Osteocyte (in vitro differentiated cells): Measurements from ENCODE around the gene GYG1. TPM values are rescaled to one million over a fixed set of nuclear protein-coding genes. Genes with fewer than 3 reads are reported as not detected.

Experiments
- DNase-seq: peaks from one replicate; pipeline ENCODE4 v3.0.0; 2021; ENCODE audit warnings: mixed read lengths; ENCODE audit not compliant: unreplicated experiment; ENCODE audit errors: extremely low spot score
- H3K27ac Mint-ChIP-seq: one replicate; pipeline ENCODE4 v1.8.0; 2021; ENCODE audit warnings: mild to moderate bottlenecking, mixed read lengths; ENCODE audit not compliant: unreplicated experiment
- H3K27me3 Mint-ChIP-seq: one replicate; pipeline ENCODE4 v1.8.0; 2021; ENCODE audit warnings: mixed read lengths; ENCODE audit not compliant: unreplicated experiment
- H3K36me3 Mint-ChIP-seq: one replicate; pipeline ENCODE4 v1.8.0; 2021; ENCODE audit warnings: mixed read lengths; ENCODE audit not compliant: unreplicated experiment
- H3K4me1 Mint-ChIP-seq: one replicate; pipeline ENCODE4 v1.8.0; 2021; ENCODE audit warnings: mixed read lengths; ENCODE audit not compliant: unreplicated experiment
- H3K4me3 Mint-ChIP-seq: one replicate; pipeline ENCODE4 v1.8.0; 2021; ENCODE audit warnings: mild to moderate bottlenecking, moderate library complexity, mixed read lengths; ENCODE audit not compliant: unreplicated experiment
- H3K9me3 Mint-ChIP-seq: one replicate; pipeline ENCODE4 v1.8.0; 2021; ENCODE audit warnings: mixed read lengths; ENCODE audit not compliant: unreplicated experiment
- CTCF ChIP-seq: fragments of 200-600 bp; sonication (generic); IDR thresholded peaks from 2 replicates; pipeline ENCODE4 v1.5.0; 2021; ENCODE audit warnings: antibody characterized with exemption, mild to moderate bottlenecking, moderate library complexity
- total RNA-seq: library from RNA; stranded (reverse); gene quantifications from 2 replicates; pipeline ENCODE4 v1.2.1, GENCODE V29; 2021

Gene GYG1
- total RNA-seq, 1 donor from 2014 or later, result 43.0 TPM

GRCh38 chr3:148950806-148951205, 40.5 kb upstream of the GYG1 start:
- TF ChIP-seq CTCF, result peak; percentile 40
- Mint-ChIP-seq H3K27me3 (no peaks in the 10 kb centered on the region), H3K27ac (no peak overlapping the region), H3K4me3 (no peak overlapping the region), H3K36me3 (no peaks in the 10 kb centered on the region), H3K9me3 (no peaks in the 10 kb centered on the region), H3K4me1 (peaks cover 16% of the 10 kb centered on the region)
- no peak for DNase-seq

- DNase-seq, result no peak
- Mint-ChIP-seq H3K27me3 (no peaks in the 10 kb centered on the region), H3K4me3 (no peak overlapping the region), H3K36me3 (no peaks in the 10 kb centered on the region), H3K27ac (no peak overlapping the region), H3K9me3 (no peaks in the 10 kb centered on the region), H3K4me1 (peaks cover 25% of the 10 kb centered on the region)
- no peak for TF ChIP-seq CTCF
These were observed 39.6 kb upstream of the GYG1 start for GRCh38 chr3:148951599-148952361.

GRCh38 chr3:148953094-148953493, 38.2 kb upstream of the GYG1 start:
- H3K27me3 Mint-ChIP-seq, result no peaks in the 10 kb centered on the region
- peaks cover 27% of the 10 kb centered on the region for H3K4me1 Mint-ChIP-seq
- no peak overlapping the region for H3K27ac Mint-ChIP-seq
- no peak for TF ChIP-seq CTCF
- no peaks in the 10 kb centered on the region for H3K9me3 Mint-ChIP-seq
- no peaks in the 10 kb centered on the region for H3K36me3 Mint-ChIP-seq
- DNase-seq, result no peak
- no peak overlapping the region for H3K4me3 Mint-ChIP-seq

GRCh38 chr3:148954981-148955380, 36.4 kb upstream of the GYG1 start:
- peaks cover 27% of the 10 kb centered on the region for H3K4me1 Mint-ChIP-seq
- TF ChIP-seq CTCF, result no peak
- H3K36me3 Mint-ChIP-seq, result no peaks in the 10 kb centered on the region
- no peaks in the 10 kb centered on the region for H3K9me3 Mint-ChIP-seq
- no peaks in the 10 kb centered on the region for H3K27me3 Mint-ChIP-seq
- H3K27ac Mint-ChIP-seq, result no peak overlapping the region
- DNase-seq, result no peak
- H3K4me3 Mint-ChIP-seq, result no peak overlapping the region

GRCh38 chr3:148955544-148956346, 35.6 kb upstream of the GYG1 start:
- H3K9me3 Mint-ChIP-seq, result no peaks in the 10 kb centered on the region
- H3K36me3 Mint-ChIP-seq, result no peaks in the 10 kb centered on the region
- H3K27ac Mint-ChIP-seq, result peak overlapping the region; percentile 89
- no peaks in the 10 kb centered on the region for H3K27me3 Mint-ChIP-seq
- peaks cover 24% of the 10 kb centered on the region for H3K4me1 Mint-ChIP-seq
- H3K4me3 Mint-ChIP-seq, result no peak overlapping the region
- DNase-seq, result no peak
- peak; percentile 75 for TF ChIP-seq CTCF
